NT2/D1 (cell line): ENCODE data around the gene PTGER3.

Experiments used
- DNase-seq: peaks from one replicate; pipeline ENCODE4 v3.0.0-alpha.2; 2011; ENCODE audit warnings: low read depth, low spot score
- H3K27me3 ChIP-seq: 2 replicates; pipeline ENCODE4 v1.6.0; 2011; ENCODE audit warnings: mild to moderate bottlenecking; ENCODE audit not compliant: insufficient read length, insufficient read depth
- H3K36me3 ChIP-seq: 2 replicates; pipeline ENCODE4 v1.6.1; 2011; ENCODE audit warnings: mild to moderate bottlenecking, low read length, mixed read lengths; ENCODE audit not compliant: insufficient read depth, insufficient read length
- H3K4me1 ChIP-seq: 2 replicates; pipeline ENCODE4 v1.5.1; 2011; ENCODE audit not compliant: insufficient read depth, insufficient read length
- H3K4me3 ChIP-seq: 2 replicates; pipeline ENCODE4 v1.5.1; 2011; ENCODE audit warnings: low read depth; ENCODE audit not compliant: insufficient read length
- H3K9ac ChIP-seq: 2 replicates; pipeline ENCODE4 v1.6.0; 2011; ENCODE audit warnings: low read depth; ENCODE audit not compliant: insufficient read length
- H3K9me3 ChIP-seq: 2 replicates; pipeline ENCODE4 v1.5.1; 2011; ENCODE audit warnings: mild to moderate bottlenecking, low read length; ENCODE audit not compliant: insufficient read depth
- SUZ12 ChIP-seq: IDR thresholded peaks from 2 replicates; pipeline ENCODE4 v1.6.1; 2011; ENCODE audit not compliant: insufficient read length, insufficient read depth; ENCODE audit errors: extremely low read depth
- YY1 ChIP-seq: IDR thresholded peaks from 2 replicates; pipeline ENCODE4 v1.6.1; 2011; ENCODE audit not compliant: insufficient read length, insufficient read depth
- ZNF274 ChIP-seq: IDR thresholded peaks from 2 replicates; pipeline ENCODE4 v1.6.1; 2011; ENCODE audit warnings: mild to moderate bottlenecking, low read depth, low read length

Gene PTGER3

GRCh38 chr1:71019233-71019969 is 28.2 kb downstream of the PTGER3 start:
- Histone ChIP-seq H3K9ac (no peak overlapping the region), H3K27me3 (no peaks in the 10 kb centered on the region), H3K4me1 (no peaks in the 10 kb centered on the region), H3K36me3 (no peaks in the 10 kb centered on the region), H3K9me3 (no peaks in the 10 kb centered on the region), H3K4me3 (no peak overlapping the region)
- no peak for DNase-seq
- TF ChIP-seq SUZ12 = no peak
- no peak for TF ChIP-seq ZNF274
- TF ChIP-seq YY1 = no peak

DNA sequence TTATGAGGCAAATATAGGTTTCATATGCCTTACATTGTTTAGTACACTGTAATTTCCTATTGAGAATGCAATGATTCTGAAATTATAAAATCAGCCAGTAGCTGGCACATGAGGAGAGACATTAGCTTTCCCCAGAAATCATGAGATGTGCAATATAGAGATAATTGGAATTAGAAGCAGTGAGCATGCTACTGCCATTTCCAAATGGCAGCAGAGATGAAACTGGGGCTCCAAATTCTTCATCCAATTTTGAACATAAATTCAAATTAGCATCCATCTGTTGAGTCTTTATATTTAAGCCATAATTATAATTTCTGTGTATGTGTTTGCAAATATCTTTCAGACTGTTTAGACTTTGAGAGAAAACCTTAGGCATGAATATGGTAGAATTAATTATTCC is 28.8 kb downstream of the PTGER3 start:
- TF ChIP-seq SUZ12 (no peak), ZNF274 (no peak)
- Histone ChIP-seq H3K4me1 (no peaks in the 10 kb centered on the region), H3K4me3 (no peak overlapping the region), H3K9me3 (no peaks in the 10 kb centered on the region), H3K9ac (no peak overlapping the region), H3K27me3 (no peaks in the 10 kb centered on the region), H3K36me3 (no peaks in the 10 kb centered on the region)
- DNase-seq = no peak

DNA sequence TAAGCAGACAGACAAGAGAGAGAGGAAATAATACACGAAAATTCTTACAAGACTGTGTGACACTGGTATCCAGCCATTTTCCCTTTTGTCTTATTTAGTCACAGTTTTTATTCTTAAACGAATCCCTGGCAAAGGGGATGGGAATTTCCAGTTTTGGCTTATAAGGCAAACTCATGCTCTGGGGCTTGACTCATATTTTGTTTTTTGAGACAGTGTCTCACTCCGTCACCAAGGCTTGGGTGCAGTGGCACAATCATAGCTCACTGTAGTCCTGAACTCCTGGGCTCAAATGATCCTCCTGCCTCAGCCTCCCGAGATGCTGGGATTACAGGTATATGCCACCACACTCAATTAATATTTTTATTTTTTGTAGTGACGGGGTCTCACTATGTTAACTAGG is 31.9 kb downstream of the PTGER3 start:
- H3K9ac ChIP-seq = no peak overlapping the region
- DNase-seq = no peak
- no peaks in the 10 kb centered on the region for H3K9me3 ChIP-seq
- H3K27me3 ChIP-seq = no peaks in the 10 kb centered on the region
- no peak for TF ChIP-seq ZNF274
- TF ChIP-seq SUZ12 = no peak
- no peak for TF ChIP-seq YY1
- H3K4me3 ChIP-seq = no peak overlapping the region
- no peaks in the 10 kb centered on the region for H3K4me1 ChIP-seq
- no peaks in the 10 kb centered on the region for H3K36me3 ChIP-seq

- Histone ChIP-seq H3K4me3 (no peak overlapping the region), H3K27me3 (no peaks in the 10 kb centered on the region), H3K36me3 (no peaks in the 10 kb centered on the region), H3K4me1 (no peaks in the 10 kb centered on the region), H3K9me3 (no peaks in the 10 kb centered on the region), H3K9ac (no peak overlapping the region)
- DNase-seq = no peak
- TF ChIP-seq SUZ12 = no peak
- no peak for TF ChIP-seq ZNF274
- TF ChIP-seq YY1 = no peak
Measured at GRCh38 chr1:71014178-71014579, 33.4 kb downstream of the PTGER3 start.

- Histone ChIP-seq H3K9me3 (no peaks in the 10 kb centered on the region), H3K4me3 (no peak overlapping the region), H3K36me3 (no peaks in the 10 kb centered on the region), H3K27me3 (no peaks in the 10 kb centered on the region), H3K9ac (no peak overlapping the region), H3K4me1 (no peaks in the 10 kb centered on the region)
- no peak for TF ChIP-seq YY1
- no peak for TF ChIP-seq SUZ12
- no peak for TF ChIP-seq ZNF274
- DNase-seq = no peak
Measured at GRCh38 chr1:71002709-71003475, 44.7 kb downstream of the PTGER3 start.

DNA sequence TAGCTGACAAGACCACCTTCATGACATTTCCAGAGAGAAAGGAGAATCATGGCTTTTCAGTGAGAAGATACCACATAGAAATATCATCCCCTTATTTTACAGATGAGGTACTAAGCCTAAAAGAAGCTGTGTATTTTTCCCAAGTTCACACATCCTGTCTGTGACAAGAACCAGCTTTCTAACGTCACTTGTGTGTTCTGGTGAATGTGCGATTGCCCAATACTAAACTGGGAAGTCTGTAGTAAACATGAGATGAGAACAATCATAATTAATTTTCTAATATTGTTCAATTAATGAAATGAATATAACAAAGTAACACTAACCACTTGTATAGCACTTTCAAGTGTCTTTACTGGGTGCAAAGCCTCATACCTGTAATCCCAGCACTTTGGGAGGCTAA is 46.0 kb downstream of the PTGER3 start:
- TF ChIP-seq SUZ12 (no peak), YY1 (no peak), ZNF274 (no peak)
- H3K27me3 ChIP-seq = no peaks in the 10 kb centered on the region
- no peak overlapping the region for H3K4me3 ChIP-seq
- no peaks in the 10 kb centered on the region for H3K36me3 ChIP-seq
- H3K9ac ChIP-seq = no peak overlapping the region
- no peaks in the 10 kb centered on the region for H3K9me3 ChIP-seq
- H3K4me1 ChIP-seq = no peaks in the 10 kb centered on the region
- DNase-seq = no peak

- no peak overlapping the region for H3K9ac ChIP-seq
- H3K9me3 ChIP-seq = no peaks in the 10 kb centered on the region
- H3K36me3 ChIP-seq = no peaks in the 10 kb centered on the region
- DNase-seq = no peak
- no peak overlapping the region for H3K4me3 ChIP-seq
- H3K4me1 ChIP-seq = no peaks in the 10 kb centered on the region
- H3K27me3 ChIP-seq = no peaks in the 10 kb centered on the region
- TF ChIP-seq ZNF274 (no peak), YY1 (no peak), SUZ12 (no peak)
Measured at GRCh38 chr1:70997793-70998192, 49.8 kb downstream of the PTGER3 start.
